Liver (tissue), 3 donors: Measurements from ENCODE around the gene REG1B.

Source experiments
- ATF3 ChIP-seq: IDR thresholded peaks from 2 replicates; pipeline ENCODE4 v1.6.1; 2016; ENCODE audit warnings: antibody characterized with exemption
- CTCF ChIP-seq: fragments of 150-350 bp; IDR thresholded peaks from 2 replicates; pipeline ENCODE4 v1.5.1; 2017; ENCODE audit warnings: improper control_type of control experiment, low read depth, low read length; ENCODE audit not compliant: missing input control
- EGR1 ChIP-seq, 2 donors: IDR thresholded peaks; 2 replicates each; pipeline ENCODE4 v1.6.1; 2016 to 2018; ENCODE audit warnings: antibody characterized with exemption in 2 of 2, low read depth in 2 of 2
- GABPA ChIP-seq, 2 donors: IDR thresholded peaks in 1 of 2; conservative IDR thresholded peaks in 1 of 2; 2 replicates each; pipeline ENCODE4 v1.6.1; 2016; ENCODE audit warnings: antibody characterized with exemption in 2 of 2, mild to moderate bottlenecking in 1 of 2, moderate library complexity in 1 of 2
- JUND ChIP-seq, 2 donors: IDR thresholded peaks; 2 replicates each; pipeline ENCODE4 v1.6.1; 2016; ENCODE audit warnings: antibody characterized with exemption in 2 of 2
- MAX ChIP-seq: IDR thresholded peaks from 2 replicates; pipeline ENCODE4 v1.6.1; 2016; ENCODE audit warnings: antibody characterized with exemption
- NR2F2 ChIP-seq: IDR thresholded peaks from 2 replicates; pipeline ENCODE4 v1.6.1; 2016; ENCODE audit warnings: antibody characterized with exemption
- RAD21 ChIP-seq, 2 donors: IDR thresholded peaks; 2 replicates each; pipeline ENCODE4 v1.6.1; 2016; ENCODE audit warnings: antibody characterized with exemption in 2 of 2, mild to moderate bottlenecking in 2 of 2
- REST ChIP-seq: IDR thresholded peaks from 2 replicates; pipeline ENCODE4 v1.6.1; 2016; ENCODE audit warnings: antibody characterized with exemption, mild to moderate bottlenecking
- RXRA ChIP-seq, 2 donors: IDR thresholded peaks; 2 replicates each; pipeline ENCODE4 v1.6.1; 2017 to 2018; ENCODE audit warnings: antibody characterized with exemption in 2 of 2, mild to moderate bottlenecking in 1 of 2
- SP1 ChIP-seq: IDR thresholded peaks from 2 replicates; pipeline ENCODE4 v1.6.1; 2018; ENCODE audit warnings: antibody characterized with exemption, mild to moderate bottlenecking
- TAF1 ChIP-seq: conservative IDR thresholded peaks from 2 replicates; pipeline ENCODE4 v1.6.1; 2016; ENCODE audit warnings: antibody characterized with exemption, mild to moderate bottlenecking
- YY1 ChIP-seq: IDR thresholded peaks from 2 replicates; pipeline ENCODE4 v1.6.1; 2016; ENCODE audit warnings: antibody characterized with exemption, mild to moderate bottlenecking
- ZBTB33 ChIP-seq: IDR thresholded peaks from 2 replicates; pipeline ENCODE4 v1.6.1; 2016; ENCODE audit warnings: antibody characterized with exemption
- donor health status: healthy.
- donor health status: healthy.

- TF ChIP-seq TAF1 (no peak), CTCF (no peak), YY1 (no peak), RXRA (IDR thresholded peaks at IDR 0.05) (no peak), MAX (no peak), JUND (IDR thresholded peaks at IDR 0.05) (no peak), GABPA (IDR thresholded peaks at IDR 0.05 in 1 of 2, conservative IDR thresholded peaks at IDR 0.05 in 1 of 2) (no peak), RAD21 (IDR thresholded peaks at IDR 0.05) (no peak), EGR1 (IDR thresholded peaks at IDR 0.05; ENCODE audit: low read depth in 2 of 2) (no peak), SP1 (no peak), NR2F2 (no peak), ATF3 (no peak), ZBTB33 (no peak), REST (no peak)
Observed at GRCh38 chr2:79129260-79129659, 41.5 kb upstream of the REG1B start.
